Ovary (tissue), 3 donors: Measurements from ENCODE around the gene ADGRF5.

Experiments used
- POLR2A ChIP-seq: fragments of 450-650 bp; IDR thresholded peaks from one replicate; pipeline ENCODE4 v1.6.1; 2017; ENCODE audit warnings: antibody characterized with exemption, mild to moderate bottlenecking, moderate library complexity
- TF ChIP-seq, protein P1 (sequence below), 3 donors: fragments of 450-650 bp in 2 of 3; fragments of 200-600 bp in 1 of 3; IDR thresholded peaks; one replicate each; pipeline versions ENCODE4 v1.5.1 to v1.8.0; 2016 to 2022; ENCODE audit warnings: antibody characterized with exemption in 3 of 3, mild to moderate bottlenecking in 1 of 3
- donor health status: DM: no; HTN: no; CAD: no.

DNA sequence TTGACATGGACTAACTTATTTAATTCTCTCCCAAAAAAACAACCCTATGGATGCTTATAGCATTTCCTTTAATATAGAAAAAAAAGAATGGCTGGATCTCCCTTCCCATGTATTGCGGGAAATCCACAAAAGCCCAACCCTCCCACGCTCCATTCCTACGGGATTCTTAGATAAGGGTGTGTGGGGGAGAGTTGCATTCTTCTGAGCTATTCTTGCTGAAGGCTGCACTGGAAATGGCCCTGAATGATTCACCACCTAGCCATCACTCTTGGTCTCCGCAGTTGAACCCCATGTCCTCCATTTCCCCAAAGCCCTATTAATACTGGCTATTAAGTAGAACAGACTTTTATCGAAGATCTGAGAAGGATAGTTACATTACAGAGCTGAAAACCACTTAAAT lies 41.9 kb upstream of the ADGRF5 start:
- TF ChIP-seq POLR2A: no peak
- TF ChIP-seq, protein P1, sequence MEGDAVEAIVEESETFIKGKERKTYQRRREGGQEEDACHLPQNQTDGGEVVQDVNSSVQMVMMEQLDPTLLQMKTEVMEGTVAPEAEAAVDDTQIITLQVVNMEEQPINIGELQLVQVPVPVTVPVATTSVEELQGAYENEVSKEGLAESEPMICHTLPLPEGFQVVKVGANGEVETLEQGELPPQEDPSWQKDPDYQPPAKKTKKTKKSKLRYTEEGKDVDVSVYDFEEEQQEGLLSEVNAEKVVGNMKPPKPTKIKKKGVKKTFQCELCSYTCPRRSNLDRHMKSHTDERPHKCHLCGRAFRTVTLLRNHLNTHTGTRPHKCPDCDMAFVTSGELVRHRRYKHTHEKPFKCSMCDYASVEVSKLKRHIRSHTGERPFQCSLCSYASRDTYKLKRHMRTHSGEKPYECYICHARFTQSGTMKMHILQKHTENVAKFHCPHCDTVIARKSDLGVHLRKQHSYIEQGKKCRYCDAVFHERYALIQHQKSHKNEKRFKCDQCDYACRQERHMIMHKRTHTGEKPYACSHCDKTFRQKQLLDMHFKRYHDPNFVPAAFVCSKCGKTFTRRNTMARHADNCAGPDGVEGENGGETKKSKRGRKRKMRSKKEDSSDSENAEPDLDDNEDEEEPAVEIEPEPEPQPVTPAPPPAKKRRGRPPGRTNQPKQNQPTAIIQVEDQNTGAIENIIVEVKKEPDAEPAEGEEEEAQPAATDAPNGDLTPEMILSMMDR (IDR thresholded peaks at IDR 0.05): no peak
